Central memory CD8-positive, alpha-beta T cell (primary cell): ENCODE results near the gene PHF19.

ENCODE experiments used
- ATAC-seq: fragments of 150-1000 bp; cut with Tn5 transposase; replicated peaks from 2 replicates; pipeline ENCODE4 v1.10.0; 2022; ENCODE audit warnings: mild to moderate bottlenecking, moderate FRiP score, moderate number of reproducible peaks; ENCODE audit not compliant: poor library complexity, severe bottlenecking; ENCODE audit errors: extremely low read depth
- DNase-seq, 2 donors: peaks; one replicate each; pipeline ENCODE4 v3.0.0; 2021; ENCODE audit warnings: low spot score in 2 of 2
- H3K27ac Mint-ChIP-seq: one replicate; pipeline ENCODE4 v1.8.0; 2022; ENCODE audit warnings: low read depth, mild to moderate bottlenecking, moderate library complexity, mixed read lengths
- H3K27me3 Mint-ChIP-seq: one replicate; pipeline ENCODE4 v1.8.0; 2022; ENCODE audit warnings: mixed read lengths
- H3K36me3 Mint-ChIP-seq: one replicate; pipeline ENCODE4 v1.8.0; 2022; ENCODE audit warnings: mild to moderate bottlenecking, moderate library complexity, mixed read lengths; ENCODE audit not compliant: insufficient read depth
- H3K4me1 Mint-ChIP-seq: one replicate; pipeline ENCODE4 v1.8.0; 2022; ENCODE audit warnings: mixed read lengths
- H3K4me3 Mint-ChIP-seq: one replicate; pipeline ENCODE4 v1.8.0; 2022; ENCODE audit warnings: mild to moderate bottlenecking, moderate library complexity, mixed read lengths
- H3K9me3 Mint-ChIP-seq: one replicate; pipeline ENCODE4 v1.8.0; 2022; ENCODE audit warnings: mixed read lengths

Gene PHF19

GRCh38 chr9:120870206-120870605, 6.8 kb downstream of the PHF19 start:
- no peak overlapping the region for H3K4me3 Mint-ChIP-seq
- no peak for DNase-seq
- H3K36me3 Mint-ChIP-seq = peaks cover 35% of the 10 kb centered on the region
- peaks cover 24% of the 10 kb centered on the region for H3K4me1 Mint-ChIP-seq
- ATAC-seq = no peak
- peak overlapping the region; percentile 90 for H3K27ac Mint-ChIP-seq
- no peaks in the 10 kb centered on the region for H3K9me3 Mint-ChIP-seq
- no peaks in the 10 kb centered on the region for H3K27me3 Mint-ChIP-seq

GRCh38 chr9:120869726-120870125, 7.3 kb downstream of the PHF19 start:
- no peaks in the 10 kb centered on the region for H3K9me3 Mint-ChIP-seq
- H3K27ac Mint-ChIP-seq = peak overlapping the region; percentile 90
- H3K27me3 Mint-ChIP-seq = no peaks in the 10 kb centered on the region
- peaks cover 33% of the 10 kb centered on the region for H3K36me3 Mint-ChIP-seq
- no peak overlapping the region for H3K4me3 Mint-ChIP-seq
- H3K4me1 Mint-ChIP-seq = peaks cover 22% of the 10 kb centered on the region
- DNase-seq (no peak), ATAC-seq (no peak)

GRCh38 chr9:120869360-120869687, 7.7 kb downstream of the PHF19 start:
- peak overlapping the region; percentile 90 for H3K27ac Mint-ChIP-seq
- H3K9me3 Mint-ChIP-seq = no peaks in the 10 kb centered on the region
- no peak for DNase-seq
- H3K36me3 Mint-ChIP-seq = peaks cover 33% of the 10 kb centered on the region
- no peaks in the 10 kb centered on the region for H3K27me3 Mint-ChIP-seq
- peak overlapping the region; percentile 79 for H3K4me3 Mint-ChIP-seq
- peaks cover 22% of the 10 kb centered on the region for H3K4me1 Mint-ChIP-seq
- ATAC-seq = no peak

GRCh38 chr9:120868676-120869359, 8.2 kb downstream of the PHF19 start:
- Mint-ChIP-seq H3K27ac (peak overlapping the region; percentile 90), H3K27me3 (no peaks in the 10 kb centered on the region), H3K4me3 (peak overlapping the region; percentile 79), H3K36me3 (peaks cover 33% of the 10 kb centered on the region), H3K4me1 (peaks cover 20% of the 10 kb centered on the region), H3K9me3 (no peaks in the 10 kb centered on the region)
- ATAC-seq (peak; percentile 82), DNase-seq (peak; percentile 89 to 91)

- Mint-ChIP-seq H3K4me1 (peaks cover 15% of the 10 kb centered on the region), H3K27me3 (no peaks in the 10 kb centered on the region), H3K9me3 (no peaks in the 10 kb centered on the region), H3K27ac (peak overlapping the region; percentile 90), H3K4me3 (peak overlapping the region; percentile 79), H3K36me3 (peaks cover 30% of the 10 kb centered on the region)
- ATAC-seq (peak; percentile 46), DNase-seq (no peak)
These were observed 8.7 kb downstream of the PHF19 start for GRCh38 chr9:120868339-120868675.

- ATAC-seq (no peak), DNase-seq (no peak)
- no peaks in the 10 kb centered on the region for H3K27me3 Mint-ChIP-seq
- peaks cover 15% of the 10 kb centered on the region for H3K4me1 Mint-ChIP-seq
- H3K36me3 Mint-ChIP-seq = peaks cover 33% of the 10 kb centered on the region
- H3K9me3 Mint-ChIP-seq = no peaks in the 10 kb centered on the region
- peak overlapping the region; percentile 90 for H3K27ac Mint-ChIP-seq
- H3K4me3 Mint-ChIP-seq = peak overlapping the region; percentile 79
These were observed 9.2 kb downstream of the PHF19 start for GRCh38 chr9:120867676-120868338.

- Mint-ChIP-seq H3K36me3 (peaks cover 26% of the 10 kb centered on the region), H3K4me3 (no peak overlapping the region), H3K4me1 (peaks cover 15% of the 10 kb centered on the region), H3K27me3 (no peaks in the 10 kb centered on the region), H3K9me3 (no peaks in the 10 kb centered on the region), H3K27ac (peak overlapping the region; percentile 26)
- DNase-seq (no peak), ATAC-seq (no peak)
These were observed 10.3 kb downstream of the PHF19 start for GRCh38 chr9:120866651-120867050.

GRCh38 chr9:120865809-120866208, 11.2 kb downstream of the PHF19 start:
- Mint-ChIP-seq H3K4me1 (peaks cover 17% of the 10 kb centered on the region), H3K9me3 (no peaks in the 10 kb centered on the region), H3K27me3 (no peaks in the 10 kb centered on the region), H3K36me3 (peaks cover 21% of the 10 kb centered on the region), H3K27ac (peak overlapping the region; percentile 26), H3K4me3 (no peak overlapping the region)
- DNase-seq (no peak), ATAC-seq (no peak)

GRCh38 chr9:120865176-120865575, 11.8 kb downstream of the PHF19 start:
- DNase-seq (no peak), ATAC-seq (no peak)
- peaks cover 23% of the 10 kb centered on the region for H3K4me1 Mint-ChIP-seq
- H3K9me3 Mint-ChIP-seq = no peaks in the 10 kb centered on the region
- H3K36me3 Mint-ChIP-seq = peaks cover 24% of the 10 kb centered on the region
- H3K4me3 Mint-ChIP-seq = no peak overlapping the region
- H3K27ac Mint-ChIP-seq = no peak overlapping the region
- H3K27me3 Mint-ChIP-seq = no peaks in the 10 kb centered on the region

GRCh38 chr9:120864719-120865118, 12.3 kb downstream of the PHF19 start:
- no peak overlapping the region for H3K4me3 Mint-ChIP-seq
- ATAC-seq (no peak), DNase-seq (no peak)
- H3K27me3 Mint-ChIP-seq = no peaks in the 10 kb centered on the region
- H3K27ac Mint-ChIP-seq = no peak overlapping the region
- peaks cover 22% of the 10 kb centered on the region for H3K36me3 Mint-ChIP-seq
- H3K9me3 Mint-ChIP-seq = no peaks in the 10 kb centered on the region
- H3K4me1 Mint-ChIP-seq = peaks cover 22% of the 10 kb centered on the region

GRCh38 chr9:120863833-120864232, 13.2 kb downstream of the PHF19 start:
- no peaks in the 10 kb centered on the region for H3K9me3 Mint-ChIP-seq
- H3K4me3 Mint-ChIP-seq = no peak overlapping the region
- H3K36me3 Mint-ChIP-seq = peaks cover 20% of the 10 kb centered on the region
- ATAC-seq = no peak
- H3K4me1 Mint-ChIP-seq = peaks cover 14% of the 10 kb centered on the region
- DNase-seq = no peak
- H3K27ac Mint-ChIP-seq = no peak overlapping the region
- no peaks in the 10 kb centered on the region for H3K27me3 Mint-ChIP-seq

GRCh38 chr9:120862452-120862851, 14.5 kb downstream of the PHF19 start:
- Mint-ChIP-seq H3K9me3 (no peaks in the 10 kb centered on the region), H3K4me1 (peaks cover 7% of the 10 kb centered on the region), H3K27me3 (no peaks in the 10 kb centered on the region), H3K4me3 (no peak overlapping the region), H3K36me3 (peaks cover 23% of the 10 kb centered on the region), H3K27ac (no peak overlapping the region)
- ATAC-seq (no peak), DNase-seq (no peak)

- peaks cover 7% of the 10 kb centered on the region for H3K4me1 Mint-ChIP-seq
- no peak overlapping the region for H3K4me3 Mint-ChIP-seq
- ATAC-seq (no peak), DNase-seq (no peak)
- no peaks in the 10 kb centered on the region for H3K27me3 Mint-ChIP-seq
- H3K27ac Mint-ChIP-seq = no peak overlapping the region
- peaks cover 23% of the 10 kb centered on the region for H3K36me3 Mint-ChIP-seq
- H3K9me3 Mint-ChIP-seq = no peaks in the 10 kb centered on the region
These were observed 15.1 kb downstream of the PHF19 start for GRCh38 chr9:120861935-120862334.
